ENCODE results near the gene ZDHHC18.
A peak's percentile ranks its signal among the peaks of the same experiment; 100 is the strongest.
"Not testable (repeated sequence)": the region's sequence is repeated elsewhere in the genome, so short reads cannot be mapped to it uniquely, and the experiment has no call there.

ZDHHC18 gene

GRCh38 chr1:26832249-26832960 lies 5.9 kb downstream of the ZDHHC18 start:
- DNase-seq: no peak

- peak in 1 of 56 donors; percentile 18 for DNase-seq
These were observed 7.2 kb downstream of the ZDHHC18 start for GRCh38 chr1:26833432-26834405.

GRCh38 chr1:26837665-26838064 lies 11.2 kb downstream of the ZDHHC18 start:
- DNase-seq: not testable (repeated sequence)

GRCh38 chr1:26838474-26839338 lies 12.2 kb downstream of the ZDHHC18 start:
- DNase-seq: no peak

- DNase-seq: no peak
These were observed 12.8 kb downstream of the ZDHHC18 start for GRCh38 chr1:26839339-26839722.

GRCh38 chr1:26839779-26840178 lies 13.3 kb downstream of the ZDHHC18 start:
- no peak for DNase-seq

- DNase-seq: no peak
These were observed 18.1 kb downstream of the ZDHHC18 start for GRCh38 chr1:26844424-26845196.

- DNase-seq: not testable (repeated sequence)
These were observed 21.3 kb downstream of the ZDHHC18 start for GRCh38 chr1:26847826-26848225.

- DNase-seq: peak in 1 of 56 donors; percentile 16
These were observed 22.0 kb downstream of the ZDHHC18 start for GRCh38 chr1:26848499-26848898.

GRCh38 chr1:26848941-26849774 lies 22.7 kb downstream of the ZDHHC18 start:
- peak in 3 of 56 donors; percentile 32 to 39 (median 37) for DNase-seq

GRCh38 chr1:26851106-26851684 lies 24.7 kb downstream of the ZDHHC18 start:
- no peak for DNase-seq

GRCh38 chr1:26852701-26853100 lies 26.2 kb downstream of the ZDHHC18 start:
- no peak for DNase-seq

GRCh38 chr1:26853156-26853555 lies 26.7 kb downstream of the ZDHHC18 start:
- DNase-seq: peak in 47 of 56 donors; percentile 5 to 79 (median 40)

GRCh38 chr1:26853600-26853999 lies 27.1 kb downstream of the ZDHHC18 start:
- no peak for DNase-seq

- DNase-seq: no peak
These were observed 28.4 kb downstream of the ZDHHC18 start for GRCh38 chr1:26854906-26855305.

- no peak for DNase-seq
These were observed 29.1 kb downstream of the ZDHHC18 start for GRCh38 chr1:26855636-26856035.

- DNase-seq: no peak
These were observed 29.7 kb downstream of the ZDHHC18 start for GRCh38 chr1:26856181-26856580.

GRCh38 chr1:26856604-26857469 lies 30.3 kb downstream of the ZDHHC18 start:
- DNase-seq: no peak
